Measurements from ENCODE around the gene ZIC1. TPM values are rescaled to one million over a fixed set of nuclear protein-coding genes. Genes with fewer than 3 reads are reported as not detected.

The ZIC1 gene
- total RNA-seq, 1 donor from 2014 or later = not detected

DNA sequence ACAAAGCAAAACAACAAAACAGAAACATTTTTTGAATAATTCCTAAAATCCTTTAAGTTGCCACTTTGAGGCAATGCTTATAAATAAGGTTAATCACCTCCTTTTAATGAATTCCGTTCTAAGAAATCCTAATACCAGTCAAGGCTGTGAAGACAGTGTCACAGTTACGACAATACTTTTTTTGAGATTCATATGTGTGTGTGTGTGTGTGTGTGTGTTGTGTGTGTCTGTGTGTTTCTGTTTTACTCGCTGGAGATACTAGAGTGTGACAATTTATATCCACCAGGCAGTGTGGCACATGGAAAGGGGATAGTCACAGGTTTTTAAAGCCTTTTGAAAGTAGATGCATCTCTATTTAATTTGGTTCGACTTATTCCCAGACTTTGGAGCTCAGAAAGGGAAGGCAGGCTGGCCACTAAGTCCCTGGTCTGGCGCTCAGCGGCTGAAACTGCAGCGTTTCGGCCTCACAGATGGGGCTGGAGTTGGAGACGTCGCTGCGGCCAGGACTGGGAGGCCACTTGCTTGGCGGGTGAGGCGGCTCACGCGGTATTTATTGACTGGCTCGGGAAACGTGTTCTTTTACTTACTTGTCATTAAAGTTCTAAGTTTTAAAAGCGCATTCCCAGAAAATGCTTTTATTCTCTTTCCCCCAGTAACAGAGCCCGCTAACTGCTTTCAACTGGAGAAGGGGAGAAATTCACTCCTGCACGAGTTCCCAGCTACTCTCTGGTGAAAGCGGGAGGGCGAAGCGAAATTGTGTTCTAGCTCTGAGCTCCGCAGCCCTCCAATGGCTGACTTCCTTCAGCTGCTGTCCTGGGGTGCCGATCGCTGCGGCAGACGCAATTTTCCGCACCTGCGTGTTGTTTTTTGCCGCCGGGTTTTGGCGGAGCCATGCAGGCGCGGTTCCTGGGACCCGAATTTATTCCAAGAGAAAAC, 13.7 kb downstream of the ZIC1 start:
- H3K4me3 ChIP-seq (ENCODE audit: low read depth, low read length) = no peak overlapping the region
- DNase-seq (ENCODE audit: low read depth) = no peak
- TF ChIP-seq, protein P1, sequence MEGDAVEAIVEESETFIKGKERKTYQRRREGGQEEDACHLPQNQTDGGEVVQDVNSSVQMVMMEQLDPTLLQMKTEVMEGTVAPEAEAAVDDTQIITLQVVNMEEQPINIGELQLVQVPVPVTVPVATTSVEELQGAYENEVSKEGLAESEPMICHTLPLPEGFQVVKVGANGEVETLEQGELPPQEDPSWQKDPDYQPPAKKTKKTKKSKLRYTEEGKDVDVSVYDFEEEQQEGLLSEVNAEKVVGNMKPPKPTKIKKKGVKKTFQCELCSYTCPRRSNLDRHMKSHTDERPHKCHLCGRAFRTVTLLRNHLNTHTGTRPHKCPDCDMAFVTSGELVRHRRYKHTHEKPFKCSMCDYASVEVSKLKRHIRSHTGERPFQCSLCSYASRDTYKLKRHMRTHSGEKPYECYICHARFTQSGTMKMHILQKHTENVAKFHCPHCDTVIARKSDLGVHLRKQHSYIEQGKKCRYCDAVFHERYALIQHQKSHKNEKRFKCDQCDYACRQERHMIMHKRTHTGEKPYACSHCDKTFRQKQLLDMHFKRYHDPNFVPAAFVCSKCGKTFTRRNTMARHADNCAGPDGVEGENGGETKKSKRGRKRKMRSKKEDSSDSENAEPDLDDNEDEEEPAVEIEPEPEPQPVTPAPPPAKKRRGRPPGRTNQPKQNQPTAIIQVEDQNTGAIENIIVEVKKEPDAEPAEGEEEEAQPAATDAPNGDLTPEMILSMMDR (conservative IDR thresholded peaks at IDR 0.05; ENCODE audit: low read depth, low read length) = no peak

DNA sequence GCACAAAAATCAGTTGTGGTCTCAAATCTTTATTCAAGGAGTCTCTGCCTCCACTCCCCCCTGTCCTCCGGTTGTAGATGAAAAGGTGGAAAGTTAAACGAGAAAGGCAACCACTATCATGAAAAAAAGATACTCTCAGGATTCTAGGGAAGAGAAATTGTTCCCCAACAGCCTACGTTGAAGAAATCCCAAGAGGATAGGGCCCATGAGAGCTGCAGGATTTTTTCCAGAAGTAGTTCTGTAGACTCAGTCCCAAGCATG, 14.3 kb downstream of the ZIC1 start:
- TF ChIP-seq, protein P1 (conservative IDR thresholded peaks at IDR 0.05; ENCODE audit: low read depth, low read length) = no peak
- H3K4me3 ChIP-seq (ENCODE audit: low read depth, low read length) = no peak overlapping the region
- DNase-seq (ENCODE audit: low read depth) = no peak

DNA sequence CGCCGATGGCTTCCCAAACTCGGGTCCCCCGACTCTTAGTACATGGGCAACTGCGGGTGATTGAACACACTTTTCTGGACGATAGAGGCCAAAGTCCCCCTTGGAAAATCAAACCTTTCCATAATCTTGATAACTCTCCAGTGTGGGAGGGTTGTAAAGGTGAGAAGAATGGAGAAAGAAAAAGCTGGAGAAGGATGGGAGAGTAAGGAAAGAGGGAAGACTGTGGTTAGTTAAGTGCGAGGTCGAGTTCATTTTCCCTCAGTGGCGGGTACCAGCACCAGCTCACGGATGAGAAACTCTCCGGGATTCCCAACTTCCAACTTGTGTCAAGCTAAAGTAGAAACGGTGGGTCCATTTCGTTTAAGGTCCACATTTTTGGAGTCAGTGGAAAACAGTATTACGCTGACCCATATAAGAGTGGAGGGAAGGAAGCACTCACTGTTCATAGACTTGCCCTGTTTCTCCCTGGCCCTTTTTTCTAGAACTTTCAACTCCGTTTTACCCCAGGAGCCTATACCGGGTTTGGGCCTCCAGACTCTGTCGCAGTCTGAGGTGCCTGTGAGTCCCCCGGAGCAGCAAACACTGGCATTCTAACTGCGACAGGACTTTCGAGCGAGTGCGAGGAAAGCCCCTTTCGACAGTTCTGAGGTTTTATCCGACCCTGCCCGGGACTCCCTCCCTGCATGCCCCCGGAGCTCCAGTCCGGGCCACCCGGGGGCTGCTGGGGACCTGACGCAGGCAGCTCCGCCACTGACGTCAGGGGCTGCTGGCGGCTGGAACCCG, 14.8 kb downstream of the ZIC1 start:
- TF ChIP-seq, protein P1 (conservative IDR thresholded peaks at IDR 0.05; ENCODE audit: low read depth, low read length) = no peak
- H3K4me3 ChIP-seq (ENCODE audit: low read depth, low read length) = no peak overlapping the region
- DNase-seq (ENCODE audit: low read depth) = no peak

DNA sequence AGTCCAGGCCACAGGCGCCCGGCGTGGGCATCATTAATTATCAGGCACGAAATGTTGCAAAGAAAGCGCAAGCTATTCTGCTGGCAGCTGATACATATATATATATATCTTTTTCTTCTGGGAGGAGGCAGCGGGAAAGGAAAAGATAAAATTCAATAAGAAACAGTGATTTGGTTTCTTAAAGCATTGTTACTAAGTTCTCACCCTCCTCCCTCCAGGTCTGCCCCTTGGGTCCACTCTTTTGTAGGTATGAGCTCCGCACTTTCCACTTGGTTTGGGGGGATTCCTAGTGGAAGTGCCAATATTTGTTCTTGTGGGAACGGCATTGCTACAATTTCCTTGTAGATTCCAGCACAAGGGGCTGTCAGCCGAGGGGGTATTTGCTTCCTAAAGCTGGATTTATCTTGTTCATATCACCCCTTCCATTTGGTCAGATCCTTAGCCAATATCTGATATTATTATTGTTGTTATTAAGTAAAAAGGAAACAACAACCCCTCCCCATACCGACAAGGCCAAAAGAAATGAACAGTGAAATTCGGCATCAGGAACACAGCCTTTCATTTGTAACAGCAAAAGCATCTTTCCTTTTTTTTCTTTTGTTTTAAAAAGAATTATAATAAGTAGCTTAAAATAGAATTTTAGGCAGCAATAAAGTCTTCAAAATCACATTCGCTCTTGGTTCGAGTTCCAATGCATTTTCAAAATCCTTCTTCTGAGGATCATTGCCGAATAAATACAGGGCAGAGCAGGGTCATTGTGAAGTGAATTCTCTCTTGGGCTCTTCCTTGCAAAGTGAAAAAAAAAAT, 15.6 kb downstream of the ZIC1 start:
- no peak for DNase-seq (ENCODE audit: low read depth)
- TF ChIP-seq, protein P1 (conservative IDR thresholded peaks at IDR 0.05; ENCODE audit: low read depth, low read length) = no peak
- H3K4me3 ChIP-seq (ENCODE audit: low read depth, low read length) = no peak overlapping the region

DNA sequence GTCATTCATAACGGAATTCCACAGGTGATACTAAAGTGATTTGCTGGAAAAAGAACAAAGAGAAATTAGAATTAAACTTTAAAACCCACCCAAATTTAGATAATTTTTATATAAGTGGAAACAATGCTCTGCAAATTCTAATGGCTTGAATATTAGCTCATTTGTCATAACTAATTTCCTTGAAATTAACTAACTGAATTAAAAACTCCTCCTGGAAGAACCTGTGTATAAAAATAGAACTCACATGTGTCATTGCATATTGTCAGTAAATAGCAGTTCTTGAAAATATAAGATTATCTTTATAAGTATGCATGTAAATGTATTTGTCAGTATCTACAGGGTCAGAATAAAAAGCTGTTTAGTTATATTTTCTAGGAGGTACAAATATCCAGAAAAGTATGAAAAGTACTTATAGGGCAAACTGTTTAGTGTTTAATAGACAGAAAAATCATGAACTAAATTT, 16.3 kb downstream of the ZIC1 start:
- H3K4me3 ChIP-seq (ENCODE audit: low read depth, low read length) = no peak overlapping the region
- no peak for DNase-seq (ENCODE audit: low read depth)
- TF ChIP-seq, protein P1 (conservative IDR thresholded peaks at IDR 0.05; ENCODE audit: low read depth, low read length) = no peak

DNA sequence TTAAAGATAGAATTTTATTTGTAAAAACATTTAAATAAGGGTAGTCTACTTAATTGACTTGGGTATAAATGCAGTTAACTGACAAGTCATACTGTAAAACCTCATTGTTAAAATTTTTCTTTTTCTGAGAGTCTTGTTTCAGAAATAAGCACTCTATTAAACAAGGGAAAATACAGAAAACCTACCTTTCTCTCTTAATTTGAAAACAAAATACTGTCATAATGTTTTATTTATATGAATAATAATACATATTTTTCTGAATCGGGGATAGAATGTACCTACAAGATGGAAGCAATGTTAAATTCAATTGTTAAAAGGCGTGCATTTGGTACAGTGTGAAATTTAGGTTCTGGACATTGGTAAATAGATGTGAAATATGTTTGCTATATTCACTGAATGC, 17.8 kb downstream of the ZIC1 start:
- no peak overlapping the region for H3K4me3 ChIP-seq (ENCODE audit: low read depth, low read length)
- TF ChIP-seq, protein P1 (conservative IDR thresholded peaks at IDR 0.05; ENCODE audit: low read depth, low read length) = no peak
- no peak for DNase-seq (ENCODE audit: low read depth)

Data from epithelial cell of proximal tubule (primary cell).